HG03565 (cell line): ENCODE results near the gene MRFAP1L1.
A peak's percentile ranks its signal among the peaks of the same experiment; 100 is the strongest.
"Not testable (repeated sequence)": the region's sequence is repeated elsewhere in the genome, so short reads cannot be mapped to it uniquely, and the experiment has no call there.

Experiments
- ATAC-seq: cut with Tn5 transposase; IDR thresholded peaks from one replicate; pipeline ENCODE4 v1.9.1; 2021; ENCODE audit warnings: mild to moderate bottlenecking, moderate library complexity; ENCODE audit not compliant: unreplicated experiment

The MRFAP1L1 gene

DNA sequence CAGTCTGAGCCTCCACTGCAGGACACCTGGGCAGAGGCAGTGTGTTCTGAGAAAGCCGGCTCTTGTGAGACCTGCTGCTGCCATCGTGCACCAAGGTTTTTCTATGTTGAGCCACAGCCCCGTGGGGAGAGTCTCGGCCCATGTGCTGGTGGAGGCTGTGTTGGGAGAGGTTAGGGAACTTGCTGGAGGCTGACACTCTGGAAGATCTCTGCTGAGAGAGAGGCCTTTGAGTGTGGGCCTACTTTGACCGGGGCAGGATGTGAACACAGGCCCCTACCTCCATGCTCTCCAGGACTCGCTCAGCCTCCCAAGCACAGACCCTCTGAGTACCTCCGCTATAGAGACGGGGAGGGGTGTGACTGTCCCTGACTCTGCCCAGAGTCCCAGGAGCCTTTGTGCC is 17.3 kb downstream of the MRFAP1L1 start:
- ATAC-seq: no peak

DNA sequence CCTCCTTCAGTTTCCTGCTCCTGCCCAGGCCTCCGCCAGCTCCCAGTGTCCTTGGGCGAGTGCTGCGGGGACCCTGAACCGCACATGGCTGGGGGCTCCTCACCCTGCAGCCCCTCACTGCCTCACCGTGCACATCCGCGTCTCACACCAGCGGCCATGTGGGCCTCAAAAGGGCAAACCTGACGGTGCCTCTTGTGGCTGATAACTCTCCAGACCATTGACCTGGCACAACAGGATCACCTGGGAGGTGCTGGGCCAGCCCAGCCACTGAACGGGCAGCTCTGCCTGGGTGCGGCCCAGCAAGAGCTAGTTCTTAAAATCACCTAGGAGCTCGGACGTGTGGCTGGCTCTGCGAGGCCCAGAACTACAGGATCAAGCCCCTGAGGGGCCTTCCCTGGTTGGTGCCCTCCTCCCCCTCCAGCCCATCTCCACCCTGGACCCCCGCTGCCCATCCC is 20.1 kb downstream of the MRFAP1L1 start:
- ATAC-seq: no peak

DNA sequence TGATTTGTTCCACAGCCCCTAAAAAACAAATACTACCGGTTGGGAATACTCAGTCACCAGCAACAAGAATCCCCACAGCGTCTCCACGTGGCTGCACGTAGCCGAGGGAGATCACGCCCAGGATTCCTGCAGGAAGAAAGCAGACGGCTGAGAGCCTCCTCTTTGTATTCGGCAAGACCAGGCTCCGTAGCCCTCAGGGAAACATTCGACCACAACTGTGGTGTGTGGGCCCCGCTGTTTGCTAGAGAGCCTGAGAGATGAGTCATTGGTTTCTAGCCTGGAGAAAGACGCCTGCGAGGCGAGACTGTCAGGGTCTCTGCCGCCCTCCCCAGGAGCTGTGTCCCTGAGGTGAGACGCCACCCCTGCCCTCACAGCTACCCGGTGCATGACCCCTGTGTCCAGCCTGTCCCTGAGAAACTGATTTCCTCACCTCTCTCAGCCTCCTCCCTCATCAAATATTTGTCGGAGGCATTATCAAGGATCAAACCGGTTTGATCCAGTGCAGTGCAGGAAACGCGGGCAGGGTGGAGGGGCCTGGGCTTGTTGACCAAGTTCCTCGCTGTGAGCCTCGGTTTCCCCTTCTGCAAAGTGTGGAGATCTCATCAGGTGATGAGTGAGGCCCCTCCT is 20.7 kb downstream of the MRFAP1L1 start:
- ATAC-seq: peak; percentile 69

DNA sequence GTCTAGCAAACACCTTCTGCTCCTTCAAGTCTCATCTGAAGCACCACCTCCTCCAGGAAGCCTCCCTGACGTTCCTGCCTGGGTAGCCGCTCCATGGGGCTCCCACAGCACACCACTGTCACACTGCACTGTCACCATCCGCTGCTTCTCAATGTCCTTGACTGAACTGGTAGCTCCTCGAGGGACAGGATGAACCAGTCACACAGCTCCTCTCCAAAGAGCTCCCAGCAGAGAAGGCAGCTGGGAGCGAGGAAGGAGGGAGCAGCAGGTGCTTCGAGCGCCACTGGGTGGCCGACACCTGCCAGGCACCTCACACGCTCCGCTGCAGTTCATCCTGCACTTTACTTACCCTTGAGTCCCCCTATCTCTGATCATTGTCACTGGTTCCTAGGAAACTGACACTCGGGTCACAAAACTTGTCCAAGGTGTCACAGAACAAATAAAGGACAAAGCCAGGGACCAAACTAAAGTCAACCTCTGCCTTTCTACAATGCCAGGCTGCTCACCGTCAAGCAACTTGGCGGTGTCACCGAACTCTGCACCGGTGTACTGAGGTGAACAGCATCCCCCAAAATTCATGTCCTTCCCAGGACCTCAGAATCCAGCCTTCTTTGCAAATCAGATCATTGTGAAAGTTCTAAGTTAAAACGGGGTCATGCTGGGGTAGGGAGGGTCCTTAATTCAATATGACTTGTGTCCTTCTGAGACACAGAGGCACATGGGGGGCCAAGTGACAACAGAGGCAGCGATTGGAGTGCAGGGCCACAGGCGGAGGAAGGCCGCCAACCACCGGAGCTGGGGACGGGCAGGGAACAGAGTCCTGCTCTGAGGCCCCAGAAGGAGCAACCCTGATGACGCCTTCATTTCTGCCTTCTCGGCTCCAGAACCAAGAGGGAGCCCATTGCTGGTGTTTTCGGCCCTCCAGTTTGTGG is 21.5 kb downstream of the MRFAP1L1 start:
- no peak for ATAC-seq

DNA sequence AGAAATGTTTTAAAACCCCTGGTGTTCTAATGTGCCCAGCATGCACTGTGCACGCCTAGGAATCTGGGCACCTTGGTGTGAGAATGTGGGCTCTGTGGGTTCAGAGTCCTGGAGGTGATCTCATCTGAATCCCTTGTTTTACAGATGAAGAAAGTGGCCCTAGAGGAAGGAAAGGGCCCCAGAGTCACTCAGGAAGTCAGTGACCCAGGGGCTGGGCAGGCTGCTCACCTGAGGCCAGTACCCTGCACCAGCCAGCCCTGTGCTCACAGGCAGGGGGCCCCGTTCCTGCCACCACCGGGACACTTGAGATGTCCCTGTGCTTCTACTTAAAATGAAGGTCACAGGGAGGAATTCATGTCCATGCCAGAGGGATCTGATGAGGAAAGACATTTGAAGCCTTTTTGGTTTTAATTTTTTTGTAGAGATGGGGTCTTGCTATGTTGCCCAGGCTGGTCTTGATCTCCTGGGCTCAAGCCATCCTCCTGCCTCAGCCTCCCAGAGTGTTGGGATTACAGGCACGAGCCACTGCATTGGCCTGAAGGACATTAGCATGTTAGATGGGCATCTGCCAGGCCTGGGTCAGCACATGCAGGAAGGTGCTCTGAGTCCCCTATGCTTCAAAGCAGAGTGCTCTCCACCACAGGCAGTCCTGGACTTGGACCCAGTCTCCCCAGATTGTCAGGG is 23.4 kb downstream of the MRFAP1L1 start:
- ATAC-seq: no peak

DNA sequence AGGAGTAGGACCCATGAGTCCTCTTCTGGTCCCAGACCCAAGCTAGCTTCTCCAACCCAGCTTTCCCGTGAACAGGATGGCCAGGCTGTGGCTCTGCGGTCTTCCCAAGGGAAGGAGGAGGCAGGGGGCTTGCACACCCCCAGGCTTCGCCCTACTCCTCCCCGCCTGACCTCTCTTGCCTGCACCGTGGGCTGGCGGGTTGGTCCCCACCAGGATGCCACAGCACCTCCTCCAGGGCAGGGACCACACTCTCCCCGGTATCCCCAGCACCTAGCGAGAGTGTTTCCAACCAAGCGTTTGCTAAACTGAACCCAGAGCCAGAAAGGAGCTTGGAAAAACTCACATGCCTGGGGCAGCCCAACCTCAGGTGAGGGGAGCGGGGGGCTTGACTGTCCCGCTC is 25.0 kb downstream of the MRFAP1L1 start:
- no peak for ATAC-seq

DNA sequence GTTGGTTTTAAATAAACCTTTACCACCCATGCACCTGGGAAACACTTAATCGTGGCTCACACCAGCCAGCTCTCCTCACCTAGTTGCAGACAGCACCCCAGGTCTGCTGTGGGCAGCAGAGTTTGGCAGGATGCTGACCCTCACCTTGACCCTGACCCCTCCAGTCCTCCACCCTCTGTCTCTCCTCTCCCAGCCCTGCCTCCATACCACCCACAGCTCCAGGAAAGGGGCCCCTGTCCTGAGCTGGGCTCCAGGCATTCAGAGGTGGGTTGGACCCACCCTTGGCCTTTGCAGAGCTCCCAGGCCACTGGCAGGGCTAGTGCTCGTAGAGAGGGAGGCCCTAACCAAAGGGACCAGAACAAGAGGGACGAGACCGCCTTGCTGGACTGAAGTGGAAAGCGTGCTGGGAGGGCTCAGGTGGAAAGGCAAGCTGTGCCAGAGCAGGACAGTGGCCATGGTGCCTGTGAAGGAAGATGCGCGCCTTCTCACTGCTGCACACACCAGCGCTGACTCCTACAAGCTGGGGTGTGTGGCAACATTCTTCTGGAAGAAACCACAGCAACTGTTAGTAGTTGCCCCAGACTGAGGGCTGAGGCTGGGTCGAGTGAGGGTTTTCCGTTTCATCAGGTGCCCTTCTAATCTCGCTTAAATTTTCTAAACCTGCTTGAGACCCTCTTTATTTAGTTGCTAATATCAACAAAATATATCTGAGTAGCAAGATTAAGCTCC is 26.6 kb downstream of the MRFAP1L1 start:
- ATAC-seq: no peak

DNA sequence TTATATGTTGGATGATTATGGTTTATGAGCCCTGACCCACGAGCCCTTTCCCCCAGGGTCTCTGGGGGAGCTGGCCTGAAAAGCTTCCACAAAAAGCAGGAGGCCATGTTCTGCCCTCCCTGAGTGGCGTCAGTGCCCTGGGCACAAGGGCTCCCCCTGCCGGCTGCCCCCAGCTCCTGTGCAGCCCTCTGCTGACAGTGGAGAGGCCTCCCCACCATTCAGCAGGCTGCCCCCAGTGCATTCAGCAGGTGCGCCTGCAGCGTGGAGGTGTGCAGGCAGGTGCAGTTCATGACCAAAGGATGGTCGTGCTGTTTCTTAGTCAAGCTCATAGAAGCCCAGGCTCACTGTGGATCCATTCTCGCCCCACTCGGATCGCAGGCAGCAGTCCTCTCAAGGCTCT is 28.5 kb downstream of the MRFAP1L1 start:
- no peak for ATAC-seq

DNA sequence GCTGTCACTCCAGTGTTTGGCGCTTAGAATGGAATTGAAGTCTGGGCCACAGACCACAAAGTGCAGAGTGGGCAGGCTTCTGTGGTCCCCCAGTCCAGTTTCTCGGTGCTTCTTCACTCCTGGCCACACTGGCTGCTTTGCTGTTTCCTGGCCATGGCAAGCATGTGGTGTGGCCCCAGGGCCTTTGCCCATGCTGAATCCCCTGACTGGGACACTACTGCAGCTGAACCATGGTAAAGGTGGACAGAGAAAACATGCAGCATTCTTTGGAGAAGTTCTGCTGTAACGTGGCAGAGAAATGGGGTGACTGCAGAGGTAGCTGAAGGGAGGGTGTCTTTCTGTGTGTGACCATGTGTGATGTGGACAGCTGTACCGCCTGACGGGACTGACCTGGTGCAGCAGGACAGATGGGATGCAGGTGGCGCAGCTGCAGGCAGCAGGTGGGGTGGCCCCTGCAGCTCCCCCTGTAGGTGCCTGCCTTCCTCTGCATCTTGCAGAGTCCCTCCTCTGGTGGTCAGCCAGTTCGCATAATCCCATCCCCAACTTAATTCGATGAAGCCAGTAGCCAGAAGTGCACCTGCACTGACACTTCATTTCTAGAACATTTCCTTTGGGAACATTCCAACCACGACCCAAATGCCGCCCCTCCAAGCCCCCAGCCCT is 29.2 kb downstream of the MRFAP1L1 start:
- ATAC-seq: no peak

DNA sequence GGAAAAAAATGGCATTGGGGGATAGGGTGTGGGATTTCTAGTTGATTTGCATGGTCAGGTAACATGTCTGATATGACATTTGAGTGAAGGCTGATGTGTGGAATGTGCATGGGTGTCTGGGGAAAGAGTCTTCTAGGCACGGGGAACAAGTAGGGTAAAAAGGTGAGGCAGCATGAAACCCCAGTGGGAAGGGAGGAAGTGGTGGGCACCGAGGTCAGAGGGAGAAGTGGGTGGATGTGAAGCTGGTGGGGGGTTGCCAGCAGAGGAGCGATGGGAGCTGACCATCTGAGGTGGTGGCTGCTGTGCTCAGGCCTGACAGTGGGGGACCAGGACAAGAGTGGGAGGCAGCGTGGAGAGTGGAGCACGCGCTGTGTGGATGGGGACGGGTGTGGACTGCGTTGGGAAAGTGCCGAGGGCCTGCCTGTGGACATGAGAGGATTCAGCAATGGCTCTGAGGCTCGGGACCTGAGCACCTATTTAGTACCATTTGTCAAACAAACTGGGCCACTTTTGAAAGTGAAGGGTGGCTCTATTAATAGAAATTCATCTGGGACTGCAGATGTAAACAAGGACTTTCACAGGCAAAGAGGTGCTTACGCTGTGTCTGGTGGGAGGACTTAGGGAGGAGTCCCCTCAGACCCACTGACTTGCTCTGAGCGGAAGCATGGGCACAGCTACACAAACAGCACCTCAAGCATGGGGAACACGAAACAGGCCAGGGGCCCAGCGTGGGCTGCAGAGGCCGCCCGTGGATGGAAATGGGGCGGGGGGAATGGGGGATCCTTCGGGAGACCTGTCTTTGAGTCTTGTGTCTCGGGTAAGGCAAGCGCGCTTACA is 32.7 kb downstream of the MRFAP1L1 start:
- ATAC-seq: no peak

DNA sequence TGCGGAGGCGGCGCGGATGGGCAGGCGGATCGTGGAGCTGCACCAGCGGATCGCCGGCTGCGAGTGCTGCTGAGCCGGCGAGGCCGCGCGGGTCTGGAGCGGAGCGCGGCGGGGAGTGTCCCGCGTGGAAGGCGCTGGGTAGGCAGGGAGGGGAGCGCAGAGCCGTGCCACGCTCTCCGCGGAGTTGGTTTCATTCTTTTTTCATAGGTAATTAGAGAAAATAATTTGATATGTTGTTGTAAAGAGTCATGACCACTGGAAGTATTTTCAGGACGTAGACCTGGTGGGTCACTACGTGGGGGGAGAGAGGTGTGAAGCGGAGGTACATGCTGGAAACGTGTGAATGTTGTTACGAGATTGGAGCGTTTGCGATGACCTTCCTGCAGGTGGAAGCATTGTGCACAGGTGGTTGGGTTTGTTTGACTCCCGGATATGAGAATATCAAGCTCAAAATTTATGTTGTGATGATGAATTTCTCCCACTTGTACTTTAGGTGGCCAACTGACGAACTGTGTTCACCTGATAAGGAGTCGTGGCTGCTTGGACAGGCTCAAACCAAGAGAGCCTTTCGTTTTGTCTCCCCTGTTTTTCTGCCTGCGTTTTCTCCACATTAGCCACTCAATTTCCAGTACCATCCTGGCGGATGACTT is 35.0 kb downstream of the MRFAP1L1 start:
- ATAC-seq: peak; percentile 35

DNA sequence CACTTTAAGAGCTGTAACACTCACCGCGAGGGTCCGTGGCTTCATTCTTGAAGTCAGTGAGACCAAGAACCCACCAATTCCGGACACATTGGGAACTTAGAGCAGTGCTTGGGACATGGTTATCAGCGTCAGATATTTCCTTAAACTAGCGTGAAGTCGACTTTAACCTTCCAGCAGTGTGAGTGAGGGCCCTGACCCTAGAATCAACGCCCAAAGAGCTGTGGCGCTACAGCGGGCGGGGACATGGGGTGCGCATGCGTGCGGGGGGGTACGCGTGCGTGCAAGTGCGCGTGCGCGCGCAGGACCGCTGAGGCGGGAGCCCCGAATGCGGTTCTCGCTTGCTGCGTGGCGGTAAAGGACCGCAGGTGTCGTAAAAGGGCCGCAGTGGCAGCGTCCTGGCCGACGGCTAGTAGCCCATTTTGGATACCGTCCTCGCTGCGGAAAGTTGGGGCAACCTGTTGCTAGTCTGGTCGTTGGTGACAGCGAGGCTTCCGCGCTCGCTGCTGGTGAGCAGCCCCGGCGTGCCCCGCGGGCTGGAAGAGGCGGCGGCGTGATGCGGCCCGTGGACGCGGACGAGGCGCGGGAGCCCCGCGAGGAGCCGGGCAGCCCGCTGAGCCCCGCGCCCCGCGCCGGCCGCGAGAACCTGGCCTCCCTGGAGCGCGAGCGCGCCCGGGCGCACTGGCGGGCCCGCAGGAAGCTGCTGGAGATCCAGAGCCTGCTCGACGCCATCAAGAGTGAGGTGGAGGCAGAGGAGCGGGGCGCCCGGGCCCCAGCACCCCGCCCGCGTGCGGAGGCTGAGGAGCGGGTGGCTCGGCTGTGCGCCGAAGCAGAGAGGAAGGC is 35.8 kb downstream of the MRFAP1L1 start:
- peak; percentile 73 for ATAC-seq

DNA sequence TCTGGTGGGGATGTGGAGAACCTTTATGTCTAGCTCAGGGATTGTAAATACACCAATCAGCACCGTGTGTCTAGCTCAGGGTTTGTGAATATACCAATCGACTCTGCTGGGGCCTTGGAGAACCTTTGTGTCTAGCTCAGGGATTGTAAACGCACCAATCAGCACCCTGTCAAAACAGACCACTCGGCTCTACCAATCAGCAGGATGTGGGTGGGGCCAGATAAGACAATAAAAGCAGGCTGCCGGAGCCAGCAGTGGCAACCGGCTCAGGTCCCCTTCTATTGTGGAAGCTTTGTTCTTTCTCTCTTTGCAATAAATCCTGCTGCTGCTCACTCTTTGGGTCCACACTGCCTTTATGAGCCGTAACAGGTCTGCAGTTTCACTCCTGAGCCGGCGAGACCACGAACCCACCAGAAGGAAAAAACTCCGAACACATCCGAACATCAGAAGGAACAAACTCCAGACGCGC is 36.4 kb downstream of the MRFAP1L1 start:
- not testable (repeated sequence) for ATAC-seq

DNA sequence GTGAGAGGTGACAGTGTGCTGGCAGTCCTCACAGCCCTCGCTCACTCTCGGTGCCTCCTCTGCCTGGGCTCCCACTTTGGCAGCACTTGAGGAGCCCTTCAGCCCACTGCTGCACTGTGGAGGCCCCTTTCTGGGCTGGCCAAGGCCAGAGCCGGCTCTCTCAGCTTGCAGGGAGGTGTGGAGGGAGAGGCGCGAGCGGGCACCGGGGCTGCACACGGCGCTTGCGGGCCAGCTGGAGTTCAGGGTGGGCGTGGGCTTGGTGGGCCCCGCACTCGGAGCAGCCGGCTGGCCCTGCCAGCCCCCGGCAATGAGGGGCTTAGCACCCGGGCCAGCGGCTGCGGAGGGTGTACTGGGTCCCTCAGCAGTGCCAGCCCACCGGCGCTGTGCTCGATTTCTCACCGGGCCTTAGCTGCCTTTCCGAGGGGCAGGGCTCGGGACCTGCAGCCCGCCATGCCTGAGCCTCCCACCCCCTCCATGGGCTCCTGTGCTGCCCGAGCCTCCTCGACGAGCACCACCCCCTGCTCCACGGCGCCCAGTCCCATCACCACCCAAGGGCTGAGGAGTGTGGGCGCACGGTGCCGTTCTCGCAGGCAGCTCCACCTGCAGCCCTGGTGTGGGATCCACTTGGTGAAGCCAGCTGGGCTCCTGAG is 37.0 kb downstream of the MRFAP1L1 start:
- ATAC-seq: not testable (repeated sequence)

DNA sequence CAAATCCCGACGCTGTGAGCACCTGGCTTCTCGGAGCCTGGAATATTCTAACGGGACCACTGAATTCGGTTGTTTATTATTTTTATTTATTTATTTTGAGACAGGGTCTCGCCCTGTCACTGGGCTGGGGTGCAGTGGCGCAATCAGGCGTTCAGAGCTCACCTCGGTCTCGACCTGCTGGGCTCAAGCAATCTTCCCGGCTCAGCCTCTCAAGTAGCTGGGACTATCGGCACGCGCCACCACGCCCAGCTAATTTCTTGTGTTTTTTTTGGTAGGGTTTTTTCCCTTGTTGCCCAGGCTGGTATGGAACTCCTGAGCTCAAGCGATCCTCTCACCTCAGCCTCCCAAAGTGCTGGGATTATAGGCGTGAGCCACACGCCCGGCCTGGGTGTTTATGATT is 37.5 kb downstream of the MRFAP1L1 start:
- no peak for ATAC-seq

DNA sequence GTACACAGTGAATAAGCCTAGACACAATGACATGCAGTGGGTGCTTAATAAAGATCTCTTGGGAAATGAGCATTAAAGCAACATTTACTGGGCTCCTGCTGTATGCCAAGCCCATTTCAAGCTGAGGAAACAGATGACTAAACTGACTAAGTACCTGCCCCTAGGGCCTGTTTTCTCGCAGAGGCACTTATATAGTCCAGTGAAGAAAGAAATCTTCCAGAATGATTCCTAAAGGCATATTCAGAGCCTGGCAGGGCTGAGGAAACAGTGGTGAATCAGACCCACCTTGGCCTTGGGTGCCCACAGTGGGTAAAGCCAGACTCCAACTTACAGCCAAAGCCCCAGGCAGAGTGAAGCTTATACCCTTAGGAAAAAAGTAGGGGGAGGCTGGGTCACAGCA is 38.0 kb downstream of the MRFAP1L1 start:
- no peak for ATAC-seq

DNA sequence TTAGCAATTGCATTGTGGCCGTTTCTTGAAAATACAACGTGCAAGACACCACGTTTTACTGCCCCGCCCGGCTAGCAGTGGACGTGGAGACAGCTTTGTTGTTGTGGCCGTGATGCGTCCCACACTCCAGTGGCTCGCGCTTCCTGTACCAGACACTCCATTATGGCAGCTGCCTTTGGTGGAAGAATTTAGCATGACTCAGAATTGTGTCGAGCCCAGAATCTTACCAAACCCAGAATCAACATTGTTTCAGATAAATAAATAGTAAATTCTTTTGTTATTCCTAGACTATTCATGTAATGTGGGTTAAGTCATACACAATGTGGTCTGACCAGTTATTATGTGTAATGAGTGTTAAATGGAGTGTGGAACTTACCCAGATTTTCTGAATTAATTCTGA is 41.3 kb downstream of the MRFAP1L1 start:
- no peak for ATAC-seq

DNA sequence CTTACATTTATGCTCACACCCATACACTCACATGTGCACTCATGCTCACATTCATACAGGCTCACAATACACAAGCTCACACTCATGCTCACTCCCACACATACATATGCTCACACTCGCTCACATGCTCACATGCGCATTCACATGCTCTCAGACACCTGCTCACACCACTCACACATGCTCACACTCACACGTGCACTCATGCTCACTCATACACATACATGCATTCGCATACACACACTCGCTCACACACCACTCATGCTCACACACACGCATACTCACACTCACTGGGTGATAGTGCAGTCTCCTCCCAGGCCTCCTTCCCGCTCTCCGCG is 44.4 kb downstream of the MRFAP1L1 start:
- no peak for ATAC-seq
